Mucosa of rectum (tissue), 2 donors: ENCODE measurements around the gene RRP1B.
"Not testable (repeated sequence)": the region's sequence is repeated elsewhere in the genome, so short reads cannot be mapped to it uniquely, and the experiment has no call there.

Experiments
- H3K27ac ChIP-seq, 2 donors: one replicate each; pipeline ENCODE4 v1.7.0; 2013; ENCODE audit warnings: inconsistent platforms in 2 of 2, low read depth in 2 of 2, low read length in 2 of 2
- H3K27me3 ChIP-seq, 2 donors: one replicate each; pipeline ENCODE4 v1.7.0; 2013; ENCODE audit warnings: low read length in 2 of 2; ENCODE audit not compliant: control insufficient read depth in 2 of 2, insufficient read depth in 2 of 2
- H3K36me3 ChIP-seq, 2 donors: one replicate each; pipeline ENCODE4 v1.7.0; 2013; ENCODE audit warnings: low read length in 2 of 2; ENCODE audit not compliant: control insufficient read depth in 2 of 2, insufficient read depth in 2 of 2
- H3K4me1 ChIP-seq, 2 donors: one replicate each; pipeline ENCODE4 v1.7.0; 2013; ENCODE audit warnings: low read length in 2 of 2, mild to moderate bottlenecking in 1 of 2; ENCODE audit not compliant: control insufficient read depth in 2 of 2, insufficient read depth in 2 of 2
- H3K4me3 ChIP-seq, 2 donors: one replicate each; pipeline ENCODE4 v1.7.0; 2013; ENCODE audit warnings: low read length in 2 of 2
- H3K9ac ChIP-seq, 2 donors: one replicate each; pipeline ENCODE4 v1.7.0; 2013; ENCODE audit warnings: low read length in 2 of 2, low read depth in 1 of 2, mild to moderate bottlenecking in 1 of 2
- H3K9me3 ChIP-seq, 2 donors: one replicate each; pipeline ENCODE4 v1.7.0; 2013; ENCODE audit warnings: low read length in 2 of 2; ENCODE audit not compliant: control insufficient read depth in 2 of 2
- donor health status: healthy.
- donor health status: Normal muscosa, but diverticular disease.

Gene RRP1B

DNA sequence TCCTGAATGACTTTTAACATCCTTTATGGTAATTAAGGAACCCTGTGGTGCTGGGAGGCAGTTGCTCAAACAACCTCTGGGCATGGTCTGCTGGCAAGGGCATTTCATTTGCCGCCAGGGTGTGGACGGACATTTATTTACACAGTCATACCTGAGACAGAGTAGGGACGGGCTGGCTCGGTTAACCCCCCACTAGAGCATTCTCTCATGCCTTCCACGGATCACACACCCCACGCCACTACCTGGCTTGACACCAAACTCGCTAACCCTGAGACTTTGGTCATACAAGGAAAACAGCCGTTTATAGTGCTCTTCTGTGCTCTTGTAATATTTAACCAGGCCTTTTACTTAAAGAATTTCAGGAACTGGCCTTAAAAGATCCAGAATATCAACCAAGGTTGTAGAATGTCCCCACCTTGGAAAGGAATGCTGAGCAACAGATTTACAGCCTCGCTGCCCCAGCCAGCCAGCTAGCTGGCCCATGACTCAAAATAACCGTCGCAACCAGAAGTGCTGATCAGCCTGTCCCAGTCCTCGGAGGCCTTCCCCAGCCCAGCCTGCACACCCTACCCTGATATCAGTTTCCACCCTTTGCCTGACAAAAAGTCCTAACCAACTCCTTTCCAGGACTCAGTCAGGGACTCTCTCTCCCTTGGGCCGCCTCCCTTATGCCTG is 53.0 kb downstream of the RRP1B start:
- Histone ChIP-seq H3K9me3 (no peaks in the 10 kb centered on the region), H3K4me3 (peak overlapping the region; percentile 20 to 63), H3K27me3 (no peaks in the 10 kb centered on the region), H3K27ac (peak overlapping the region; percentile 87 to 91), H3K36me3 (no peaks in the 10 kb centered on the region), H3K4me1 (peaks cover 15 to 23% of the 10 kb centered on the region in 2 donors), H3K9ac (peak overlapping the region; percentile 58 to 59)

DNA sequence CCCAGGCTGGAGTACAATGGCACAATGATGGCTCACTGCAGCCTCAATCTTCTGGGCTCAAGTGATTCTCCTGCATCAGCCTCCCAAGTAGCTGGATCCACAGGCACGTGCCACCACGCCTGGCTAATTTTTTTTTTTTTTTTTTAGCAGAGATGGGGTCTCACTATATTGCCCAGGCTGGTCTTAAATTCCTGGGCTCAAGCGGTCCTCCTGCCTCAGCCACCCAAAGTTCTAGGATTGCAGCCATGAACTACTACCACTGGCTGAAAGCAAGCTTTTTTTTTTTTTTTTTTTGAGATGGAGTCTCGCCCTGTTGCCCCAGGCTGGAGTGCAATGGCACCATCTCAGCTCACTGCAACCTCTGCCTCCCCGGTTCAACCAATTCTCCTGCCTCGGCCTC is 53.8 kb downstream of the RRP1B start:
- not testable (repeated sequence) for H3K9me3 ChIP-seq, H3K36me3 ChIP-seq, H3K27me3 ChIP-seq, H3K4me3 ChIP-seq
- Histone ChIP-seq H3K27ac (peak overlapping the region; percentile 87 to 91), H3K9ac (peak overlapping the region in 1 of 2 donors; percentile 59), H3K4me1 (peaks cover 15 to 24% of the 10 kb centered on the region in 2 donors)

DNA sequence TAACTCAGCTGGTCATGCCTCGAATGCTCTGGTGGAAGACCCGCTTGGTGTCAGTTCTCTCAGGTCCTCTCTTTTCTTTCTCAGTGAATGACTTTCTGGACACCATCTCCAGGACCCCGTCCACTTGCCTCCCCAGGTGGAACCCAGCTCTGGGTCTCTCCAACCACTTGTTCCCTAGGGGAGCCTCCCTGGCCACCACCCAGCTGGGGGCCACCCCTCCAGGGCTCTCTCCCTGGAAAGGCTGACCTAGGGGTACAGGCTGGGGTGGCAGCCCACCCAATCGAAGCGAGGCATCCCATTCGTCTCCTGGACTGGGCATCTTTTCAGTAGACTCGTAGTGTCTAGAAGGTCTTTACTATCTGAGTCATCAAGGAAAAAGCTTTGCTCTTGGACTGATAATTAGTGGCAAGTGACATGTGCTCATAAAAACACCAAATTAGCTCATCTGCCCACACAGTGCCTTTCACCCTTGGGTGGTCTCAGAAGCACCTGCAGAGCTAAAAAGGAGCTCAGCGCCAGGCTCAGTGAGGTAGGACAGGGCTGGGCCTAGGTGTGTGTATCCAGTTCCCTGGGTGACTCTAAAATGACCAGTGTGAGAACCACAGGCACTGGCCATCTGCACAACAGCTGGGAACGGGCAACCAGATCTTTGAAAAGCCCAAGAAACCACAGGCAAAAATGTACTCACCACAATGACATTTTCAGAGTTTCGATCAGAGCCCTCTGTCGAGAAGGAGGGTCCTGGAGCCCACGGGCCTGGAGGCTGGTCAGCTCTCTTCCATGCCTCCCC is 57.2 kb downstream of the RRP1B start:
- Histone ChIP-seq H3K9ac (no peak overlapping the region), H3K27ac (no peak overlapping the region), H3K9me3 (no peaks in the 10 kb centered on the region), H3K36me3 (no peaks in the 10 kb centered on the region), H3K4me1 (peaks cover 31 to 35% of the 10 kb centered on the region in 2 donors), H3K4me3 (no peak overlapping the region), H3K27me3 (no peaks in the 10 kb centered on the region)

DNA sequence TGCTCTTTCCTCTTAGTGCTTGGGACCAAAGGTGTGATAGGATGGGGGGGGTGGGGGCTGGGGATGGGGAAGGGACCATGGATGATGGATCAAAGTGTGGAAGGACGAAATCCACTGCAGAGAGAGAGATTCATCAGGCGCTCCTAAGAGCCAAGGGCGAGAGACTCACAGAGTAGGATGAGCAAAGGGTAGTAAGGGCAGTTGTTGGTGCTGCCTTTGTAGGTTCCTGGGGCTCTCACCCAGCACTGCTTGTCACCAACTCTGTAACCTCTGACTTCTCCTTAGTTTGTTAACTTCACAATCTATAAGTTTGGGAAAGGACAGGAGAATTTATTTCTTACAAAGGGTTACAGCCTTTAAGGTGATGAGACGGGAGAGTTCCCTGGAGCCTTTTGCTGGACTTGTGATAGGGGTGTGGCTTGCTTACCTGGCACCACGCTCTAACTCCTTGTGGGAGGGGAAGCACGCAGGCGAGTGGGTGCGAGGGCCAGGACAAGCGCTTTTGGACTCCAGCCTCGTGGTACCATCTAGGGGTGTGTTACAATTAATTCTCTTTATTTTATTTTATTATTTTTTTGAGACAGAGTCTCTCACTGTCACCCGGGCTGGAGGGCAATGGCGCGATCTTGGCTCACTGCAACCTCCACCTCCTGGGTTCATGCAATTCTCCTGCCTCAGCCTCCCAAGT is 58.0 kb downstream of the RRP1B start:
- Histone ChIP-seq H3K4me3 (no peak overlapping the region), H3K9ac (no peak overlapping the region), H3K36me3 (no peaks in the 10 kb centered on the region), H3K4me1 (peaks cover 36 to 38% of the 10 kb centered on the region in 2 donors), H3K27me3 (no peaks in the 10 kb centered on the region), H3K9me3 (no peaks in the 10 kb centered on the region), H3K27ac (no peak overlapping the region)

DNA sequence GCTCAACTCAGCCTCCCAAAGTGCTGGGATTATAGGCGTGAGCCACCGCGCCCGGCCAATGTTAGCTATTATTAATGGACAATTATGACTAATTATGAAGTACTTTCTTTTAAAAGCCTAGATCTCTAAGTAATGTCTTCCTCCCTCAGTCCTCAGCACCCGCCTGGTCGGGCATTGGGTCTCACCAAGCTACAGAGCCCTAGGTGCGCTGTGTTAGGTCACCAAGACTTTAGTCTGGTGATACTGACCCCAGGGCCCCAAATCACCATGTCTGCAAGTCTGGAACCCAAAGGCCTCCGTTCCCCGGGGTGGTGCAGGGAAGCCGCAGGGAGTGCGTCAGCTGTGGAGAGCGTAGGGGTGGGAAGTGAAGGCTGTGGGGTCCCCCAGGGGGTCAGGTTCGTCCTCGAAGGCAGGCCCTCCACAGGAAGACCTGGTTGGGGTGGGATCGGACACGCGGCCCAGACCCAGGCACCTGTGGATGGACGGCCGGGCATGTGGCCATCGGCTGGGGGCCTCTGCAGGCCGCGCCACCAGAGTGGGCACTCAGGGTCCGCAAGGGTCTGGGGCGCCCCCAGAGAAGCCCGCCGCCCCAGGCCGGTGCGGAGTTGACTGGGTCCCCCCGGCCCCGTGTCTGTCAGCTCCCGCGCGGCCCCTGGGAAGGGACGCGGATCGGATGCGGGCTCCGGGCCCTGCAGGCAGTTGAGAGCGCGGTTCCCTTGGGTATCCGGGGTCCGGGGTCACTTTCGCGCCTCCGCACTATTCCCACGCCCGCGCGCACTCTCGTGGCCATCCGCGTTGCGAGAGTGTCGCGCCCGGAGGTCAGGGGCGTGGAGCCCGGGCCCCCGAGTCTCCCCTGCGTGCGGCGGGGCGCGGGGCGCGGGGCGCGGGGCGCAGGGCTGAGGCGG is 58.9 kb downstream of the RRP1B start:
- H3K27ac ChIP-seq = peak overlapping the region; percentile 84 to 85
- H3K36me3 ChIP-seq = no peaks in the 10 kb centered on the region

DNA sequence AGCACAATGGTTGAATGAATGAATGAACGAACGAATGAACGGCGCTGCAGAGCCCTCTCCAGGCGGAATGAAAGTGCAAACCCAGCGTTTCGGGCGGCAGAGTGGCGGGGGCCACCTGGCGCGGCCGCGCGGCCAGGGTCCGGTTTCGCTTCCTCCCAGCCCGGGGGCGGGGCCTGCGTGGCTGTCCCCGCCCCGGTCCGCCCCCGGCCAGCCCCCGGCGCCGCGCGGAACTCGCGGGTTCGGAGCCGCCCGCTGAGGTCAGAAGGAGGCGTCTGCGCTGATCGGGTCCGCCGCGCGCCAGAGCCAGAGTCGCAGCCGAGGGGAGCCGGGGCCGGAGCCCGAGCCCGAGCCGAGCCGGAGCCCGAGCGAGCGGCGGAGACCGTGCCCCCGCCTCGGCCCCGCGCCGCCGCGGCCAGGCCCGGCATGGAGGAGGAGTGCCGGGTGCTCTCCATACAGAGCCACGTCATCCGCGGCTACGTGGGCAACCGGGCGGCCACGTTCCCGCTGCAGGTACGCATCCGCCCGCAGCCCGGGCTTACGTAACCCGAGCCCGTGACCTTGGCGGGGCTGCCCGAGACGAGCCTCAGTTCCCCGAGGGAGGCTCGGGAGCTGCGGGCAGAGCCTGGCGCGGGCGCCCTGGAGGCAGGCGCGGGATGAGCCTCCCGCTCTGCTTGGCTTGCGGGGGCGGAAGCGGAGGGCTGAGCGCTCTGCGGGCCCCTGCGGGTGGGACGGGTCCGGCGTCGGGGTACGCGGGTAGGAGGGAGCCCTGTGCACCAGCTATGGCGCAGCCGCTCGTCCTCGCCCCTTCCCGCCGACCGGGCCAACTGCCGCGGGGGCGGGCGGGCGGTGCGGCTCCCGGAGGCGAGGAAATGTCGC is 59.8 kb downstream of the RRP1B start, which contains the start of gene PDXK:
Gene PDXK (plus strand): TSS at position 258 of the 876 bp plus-strand sequence. CDS start 166 bp downstream, at position 424.
- peak within 1 kb of the TSS; percentile 92 to 97 for H3K9ac ChIP-seq
- peak within 1 kb of the TSS; percentile 89 to 92 for H3K27ac ChIP-seq

More for the DNA sequence above, 58.9 kb downstream of the RRP1B start:
- no peaks in the 10 kb centered on the region for H3K9me3 ChIP-seq
- no peaks in the 10 kb centered on the region for H3K27me3 ChIP-seq
- peaks cover 29 to 34% of the 10 kb centered on the region in 2 donors for H3K4me1 ChIP-seq
- H3K4me3 ChIP-seq = peak overlapping the region; percentile 85 to 93
- peak overlapping the region; percentile 76 to 86 for H3K9ac ChIP-seq

DNA sequence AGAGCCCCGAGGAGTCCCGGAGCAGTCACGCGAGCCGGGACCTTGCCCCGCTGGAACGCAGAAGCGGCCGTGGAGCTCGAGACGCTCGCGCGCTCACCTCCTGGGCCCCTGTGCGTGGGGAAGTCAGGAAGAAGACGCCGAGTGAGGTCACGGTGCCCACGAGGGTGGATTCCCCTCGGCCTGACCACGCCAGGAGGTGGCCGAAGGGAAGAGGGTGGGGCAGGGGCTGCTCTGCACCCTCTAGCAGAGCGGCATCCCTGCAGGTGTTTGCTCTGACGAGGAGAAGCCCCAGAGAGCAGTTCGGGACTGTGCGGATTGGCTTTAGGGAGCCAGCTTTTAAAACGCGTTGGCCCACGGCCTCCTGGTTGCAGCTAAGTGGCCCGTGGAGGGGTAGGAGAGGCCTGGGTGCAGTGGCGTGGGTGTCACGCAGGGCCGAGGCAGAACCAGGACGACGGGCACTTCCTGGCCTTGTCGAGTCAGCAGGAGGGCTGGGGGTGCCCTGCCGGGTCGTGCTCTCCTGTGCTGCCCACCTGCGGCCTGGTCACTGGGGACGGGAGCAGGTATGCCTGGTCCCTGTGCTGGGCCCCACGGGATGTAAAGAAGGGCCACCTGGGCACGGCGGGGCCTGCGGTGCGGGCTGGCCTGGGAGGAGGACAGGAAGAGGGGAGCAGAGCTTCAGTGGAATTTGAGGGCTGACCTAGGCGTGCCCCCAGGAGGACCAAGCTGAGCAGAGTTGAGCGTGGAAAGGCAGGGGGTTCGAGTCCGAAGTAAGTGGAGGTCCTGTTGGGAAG is 60.6 kb downstream of the RRP1B start:
- H3K27me3 ChIP-seq = no peaks in the 10 kb centered on the region
- H3K27ac ChIP-seq = peak overlapping the region; percentile 89 to 92
- H3K4me3 ChIP-seq = peak overlapping the region; percentile 85 to 93
- H3K4me1 ChIP-seq = peaks cover 23 to 30% of the 10 kb centered on the region in 2 donors
- H3K9ac ChIP-seq = peak overlapping the region; percentile 92 to 97
- peaks cover 9% of the 10 kb centered on the region in 2 donors for H3K36me3 ChIP-seq
- H3K9me3 ChIP-seq = no peaks in the 10 kb centered on the region

More for the DNA sequence above, 59.8 kb downstream of the RRP1B start, which contains the start of gene PDXK:
- Histone ChIP-seq H3K27me3 (no peaks in the 10 kb centered on the region), H3K9me3 (no peaks in the 10 kb centered on the region), H3K36me3 (peaks cover 7 to 8% of the 10 kb centered on the region in 2 donors), H3K4me1 (peaks cover 23 to 30% of the 10 kb centered on the region in 2 donors), H3K4me3 (peak within 1 kb of the TSS; percentile 85 to 93)

DNA sequence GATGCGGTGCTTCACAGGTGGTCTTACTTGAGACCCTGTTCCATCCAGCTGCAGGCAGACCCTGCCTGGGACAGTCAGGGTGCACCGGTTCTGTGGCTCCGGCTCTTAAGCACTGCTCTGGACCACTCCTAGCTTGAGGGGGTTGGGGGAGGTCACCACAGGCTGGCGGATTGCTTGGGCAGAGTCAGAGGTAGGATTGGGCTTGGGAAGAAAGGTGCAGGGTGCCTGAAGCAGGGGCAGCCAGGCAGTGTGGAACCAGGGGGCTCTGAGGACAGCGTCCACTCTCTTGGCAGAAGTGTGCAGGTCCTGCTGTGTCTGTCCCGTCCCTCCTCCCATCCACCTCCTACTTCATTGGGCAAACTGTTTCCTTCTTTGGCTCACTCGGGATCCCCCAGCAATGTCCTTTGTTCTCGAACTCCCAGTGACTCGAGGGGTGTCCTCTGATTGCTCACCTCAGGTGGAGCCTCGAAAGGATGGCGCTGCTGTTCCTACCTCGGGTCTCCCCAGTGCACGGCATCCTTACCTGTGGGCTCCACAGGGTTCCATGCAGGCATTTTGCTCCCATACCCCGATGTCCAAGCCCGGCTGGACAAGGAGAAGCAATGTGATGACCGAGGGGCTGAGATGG is 61.3 kb downstream of the RRP1B start:
- Histone ChIP-seq H3K9me3 (no peaks in the 10 kb centered on the region), H3K27ac (no peak overlapping the region), H3K4me3 (peak overlapping the region; percentile 85 to 93), H3K9ac (peak overlapping the region; percentile 92 to 97), H3K4me1 (peaks cover 24 to 32% of the 10 kb centered on the region in 2 donors), H3K36me3 (peaks cover 9 to 10% of the 10 kb centered on the region in 2 donors), H3K27me3 (no peaks in the 10 kb centered on the region)
